KOPT-K1 (cell line): Measurements from ENCODE around the gene PEX1.
"Not testable (repeated sequence)": the region's sequence is repeated elsewhere in the genome, so short reads cannot be mapped to it uniquely, and the experiment has no call there.

Experiments
- H3K27ac ChIP-seq: fragments of 200-600 bp; sonication (generic); 2 replicates; pipeline ENCODE4 v1.5.1; 2016; ENCODE audit warnings: antibody characterized with exemption, mild to moderate bottlenecking, low read depth, low read length; ENCODE audit not compliant: poor library complexity, severe bottlenecking
- H3K36me3 ChIP-seq: fragments of 200-600 bp; sonication (generic); 2 replicates; pipeline ENCODE4 v1.5.1; 2017; ENCODE audit warnings: antibody characterized with exemption, mild to moderate bottlenecking, low read length, moderate library complexity; ENCODE audit not compliant: insufficient read depth
- H3K9me3 ChIP-seq: fragments of 200-600 bp; sonication (generic); 2 replicates; pipeline ENCODE4 v1.5.1; 2017; ENCODE audit warnings: antibody characterized with exemption, low read length, mild to moderate bottlenecking; ENCODE audit not compliant: insufficient read depth, poor library complexity, severe bottlenecking

Gene PEX1

GRCh38 chr7:92528188-92528957, at the start of gene PEX1, which contains the start of gene RBM48:
PEX1 (minus strand) TSS chr7:92528520; CDS start chr7:92528435, 85 bp downstream.
RBM48 (plus strand) TSS chr7:92528795; CDS start chr7:92528814, 19 bp downstream.
- Histone ChIP-seq H3K27ac (peak within 1 kb of the TSS; percentile 68), H3K9me3 (no peaks in the 10 kb centered on the region), H3K36me3 (peaks cover 31% of the 10 kb centered on the region)

DNA sequence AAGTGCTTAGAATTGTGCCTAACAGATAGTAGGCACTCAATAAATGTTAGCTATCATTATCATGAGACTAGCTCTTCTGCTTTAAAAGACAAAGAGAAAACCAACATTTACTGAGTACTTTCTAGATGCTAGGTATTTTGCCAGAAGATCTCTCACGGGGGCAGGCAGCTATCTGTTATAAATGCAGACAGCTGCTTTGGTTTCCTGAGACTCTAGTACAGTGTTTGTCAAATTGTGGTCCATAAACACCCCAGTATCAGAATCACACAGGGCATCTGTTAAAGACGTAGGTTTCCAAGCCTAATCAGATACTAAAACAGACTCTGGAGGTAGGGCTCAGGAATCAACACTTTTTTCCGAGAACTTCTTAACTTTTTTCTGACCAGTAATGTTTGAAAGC, 48.0 kb upstream of the PEX1 start:
- Histone ChIP-seq H3K9me3 (no peaks in the 10 kb centered on the region), H3K36me3 (peaks cover 100% of the 10 kb centered on the region), H3K27ac (no peak overlapping the region)

- H3K9me3 ChIP-seq = no peaks in the 10 kb centered on the region
- H3K36me3 ChIP-seq = peaks cover 100% of the 10 kb centered on the region
- H3K27ac ChIP-seq = no peak overlapping the region
These were observed 40.8 kb upstream of the PEX1 start for GRCh38 chr7:92569137-92569536.

- peaks cover 100% of the 10 kb centered on the region for H3K36me3 ChIP-seq
- no peaks in the 10 kb centered on the region for H3K9me3 ChIP-seq
- H3K27ac ChIP-seq = no peak overlapping the region
These were observed 39.1 kb upstream of the PEX1 start for GRCh38 chr7:92567460-92567859.

GRCh38 chr7:92563345-92563744, 35.0 kb upstream of the PEX1 start:
- Histone ChIP-seq H3K9me3 (no peaks in the 10 kb centered on the region), H3K36me3 (peaks cover 90% of the 10 kb centered on the region), H3K27ac (no peak overlapping the region)

- H3K36me3 ChIP-seq = peaks cover 74% of the 10 kb centered on the region
- H3K27ac ChIP-seq = no peak overlapping the region
- H3K9me3 ChIP-seq = no peaks in the 10 kb centered on the region
These were observed 32.3 kb upstream of the PEX1 start for GRCh38 chr7:92560602-92561001.

DNA sequence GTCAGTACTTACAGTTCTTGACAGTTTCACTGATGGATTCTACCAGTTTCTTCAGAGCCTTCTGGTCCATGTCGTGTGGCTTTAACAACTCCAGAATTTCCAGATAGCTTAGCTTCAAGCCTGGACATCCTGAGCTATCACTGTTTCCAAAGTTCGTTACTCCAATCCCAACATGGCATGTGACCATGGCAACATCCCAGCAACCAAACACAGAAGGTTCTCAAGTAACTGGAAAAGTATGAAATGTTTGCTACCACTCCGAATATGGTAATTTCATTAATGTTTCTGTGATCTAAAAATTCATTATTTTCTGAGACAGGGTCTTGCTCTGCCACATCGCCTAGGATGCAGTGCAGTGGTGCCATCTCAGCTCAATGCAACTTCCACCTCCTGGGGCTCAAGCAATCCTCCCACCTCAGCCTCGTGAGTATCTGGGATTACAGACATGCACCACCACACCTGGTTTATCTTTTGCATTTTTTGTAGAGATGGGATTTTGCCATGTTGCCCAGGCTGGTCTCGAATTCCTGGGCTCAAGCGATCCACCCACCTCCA, 29.6 kb upstream of the PEX1 start:
- no peak overlapping the region for H3K27ac ChIP-seq

GRCh38 chr7:92557249-92557648, 28.9 kb upstream of the PEX1 start:
- no peaks in the 10 kb centered on the region for H3K9me3 ChIP-seq
- H3K36me3 ChIP-seq = peaks cover 41% of the 10 kb centered on the region
- H3K27ac ChIP-seq = no peak overlapping the region

More for the DNA sequence above, 29.6 kb upstream of the PEX1 start:
- no peaks in the 10 kb centered on the region for H3K9me3 ChIP-seq
- H3K36me3 ChIP-seq = peaks cover 47% of the 10 kb centered on the region

GRCh38 chr7:92550194-92550593, 21.9 kb upstream of the PEX1 start:
- H3K27ac ChIP-seq = no peak overlapping the region
- no peaks in the 10 kb centered on the region for H3K36me3 ChIP-seq
- no peaks in the 10 kb centered on the region for H3K9me3 ChIP-seq

- no peak overlapping the region for H3K27ac ChIP-seq
- H3K36me3 ChIP-seq = no peaks in the 10 kb centered on the region
- no peaks in the 10 kb centered on the region for H3K9me3 ChIP-seq
These were observed 19.3 kb upstream of the PEX1 start for GRCh38 chr7:92547579-92547978.

GRCh38 chr7:92546856-92547497, 18.7 kb upstream of the PEX1 start:
- no peak overlapping the region for H3K27ac ChIP-seq
- no peaks in the 10 kb centered on the region for H3K9me3 ChIP-seq
- H3K36me3 ChIP-seq = no peaks in the 10 kb centered on the region

DNA sequence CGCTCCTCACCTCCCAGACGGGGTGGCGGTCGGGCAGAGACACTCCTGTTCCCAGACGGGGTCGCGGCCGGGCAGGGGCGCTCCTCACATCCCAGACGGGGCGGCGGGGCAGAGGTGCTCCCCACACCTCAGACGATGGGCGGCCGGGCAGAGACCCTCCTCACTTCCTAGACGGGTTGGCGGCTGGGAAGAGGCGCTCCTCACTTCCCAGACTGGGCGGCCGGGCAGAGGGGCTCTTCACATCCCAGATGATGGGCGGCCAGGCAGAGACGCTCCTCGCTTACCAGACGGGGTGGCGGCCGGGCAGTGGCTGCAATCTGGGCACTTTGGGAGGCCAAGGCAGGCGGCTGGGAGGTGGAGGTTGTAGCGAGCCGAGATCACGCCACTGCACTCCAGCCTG, 16.8 kb upstream of the PEX1 start:
- H3K27ac ChIP-seq, H3K36me3 ChIP-seq, H3K9me3 ChIP-seq: not testable (repeated sequence)

DNA sequence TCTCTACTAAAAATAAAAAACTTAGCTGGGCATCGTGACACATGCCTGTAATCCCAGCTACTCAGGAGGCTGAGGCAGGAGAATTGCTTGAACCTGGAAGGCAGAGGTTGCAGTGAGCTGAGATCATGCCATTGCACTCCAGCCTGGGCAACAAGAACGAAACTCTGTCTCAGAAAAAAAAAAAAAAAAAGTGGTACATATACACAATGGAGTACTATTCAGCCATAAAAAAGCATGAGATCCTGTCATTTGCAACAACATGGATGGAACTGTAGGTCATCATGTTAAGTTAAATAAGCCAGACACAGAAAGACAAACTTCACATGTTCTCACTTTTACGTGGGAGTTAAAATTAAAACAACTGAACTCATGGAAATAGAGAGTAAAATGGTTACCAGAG, 15.2 kb upstream of the PEX1 start:
- H3K27ac ChIP-seq, H3K9me3 ChIP-seq: not testable (repeated sequence)
- peaks cover 11% of the 10 kb centered on the region for H3K36me3 ChIP-seq

GRCh38 chr7:92534572-92534971, 6.3 kb upstream of the PEX1 start:
- H3K27ac ChIP-seq = no peak overlapping the region
- no peaks in the 10 kb centered on the region for H3K9me3 ChIP-seq
- H3K36me3 ChIP-seq = peaks cover 93% of the 10 kb centered on the region

GRCh38 chr7:92528958-92529264, 591 bp upstream of the PEX1 start:
- H3K27ac ChIP-seq = peak overlapping the region; percentile 68
- no peaks in the 10 kb centered on the region for H3K9me3 ChIP-seq
- H3K36me3 ChIP-seq = peaks cover 36% of the 10 kb centered on the region
